Keratinocyte (primary cell): ENCODE results near the gene CTNND2. TPM values are rescaled to one million over a fixed set of nuclear protein-coding genes. Genes with fewer than 3 reads are reported as not detected.

ENCODE experiments used
- DNase-seq: peaks from one replicate; pipeline ENCODE4 v3.0.0-alpha.2; 2011; ENCODE audit warnings: low read depth, missing footprints, low spot score
- FAIRE-seq: peaks from 2 replicates; lab custom pipeline; 2011; peaks lifted over from hg19 to GRCh38; lab: Jason Lieb, UNC
- H2AFZ ChIP-seq: 2 replicates; pipeline ENCODE4 v1.6.0; 2012; ENCODE audit warnings: low read length, control low read depth, inconsistent platforms; ENCODE audit not compliant: control insufficient read depth
- H3K27ac ChIP-seq: 2 replicates; pipeline ENCODE4 v1.5.1; 2011; ENCODE audit warnings: low read length; ENCODE audit not compliant: control insufficient read depth, insufficient read depth
- H3K27me3 ChIP-seq: 3 replicates; pipeline ENCODE4 v1.6.0; 2011; ENCODE audit warnings: low read length; ENCODE audit not compliant: control insufficient read depth, insufficient read depth; ENCODE audit errors: extremely low read depth
- H3K36me3 ChIP-seq, 2 experiments: 2 replicates in 1 of 2; 3 replicates in 1 of 2; pipeline ENCODE4 v1.5.1; 2011; ENCODE audit warnings: low read length in 2 of 2, mild to moderate bottlenecking in 1 of 2; ENCODE audit not compliant: control insufficient read depth in 2 of 2, insufficient read depth in 2 of 2; ENCODE audit errors: extremely low read depth in 1 of 2
- H3K4me1 ChIP-seq: 3 replicates; pipeline ENCODE4 v1.5.1; 2011; ENCODE audit warnings: low read length; ENCODE audit not compliant: control insufficient read depth, insufficient read depth; ENCODE audit errors: extremely low read depth
- H3K4me2 ChIP-seq: 3 replicates; pipeline ENCODE4 v1.6.0; 2011; ENCODE audit warnings: low read depth, low read length; ENCODE audit not compliant: control insufficient read depth, insufficient read depth; ENCODE audit errors: extremely low read depth
- H3K4me3 ChIP-seq, 3 experiments: fragments of 200-600 bp in 1 of 3; sonication (generic) in 1 of 3; 2 replicates in 2 of 3; 3 replicates in 1 of 3; pipeline ENCODE4 v1.5.1; 2011 to 2016; ENCODE audit warnings: low read length in 3 of 3, mild to moderate bottlenecking in 3 of 3, control low read depth in 2 of 3, inconsistent platforms in 1 of 3, low read depth in 1 of 3, mixed read lengths in 1 of 3, mixed run types in 1 of 3, moderate library complexity in 1 of 3; ENCODE audit not compliant: control insufficient read depth in 2 of 3, insufficient read depth in 2 of 3; ENCODE audit errors: extremely low read depth in 1 of 3
- H3K79me2 ChIP-seq: 2 replicates; pipeline ENCODE4 v1.6.0; 2012; ENCODE audit warnings: low read length; ENCODE audit not compliant: control insufficient read depth, insufficient read depth
- H3K9ac ChIP-seq: 3 replicates; pipeline ENCODE4 v1.6.0; 2011; ENCODE audit warnings: low read length; ENCODE audit not compliant: control insufficient read depth, insufficient read depth; ENCODE audit errors: extremely low read depth
- H3K9me1 ChIP-seq: 3 replicates; pipeline ENCODE4 v1.6.0; 2011; ENCODE audit warnings: low read length; ENCODE audit not compliant: control insufficient read depth, insufficient read depth; ENCODE audit errors: extremely low read depth
- H3K9me3 ChIP-seq: 2 replicates; pipeline ENCODE4 v1.5.1; 2012; ENCODE audit warnings: low read depth, low read length; ENCODE audit not compliant: control insufficient read depth
- H4K20me1 ChIP-seq: 3 replicates; pipeline ENCODE4 v1.6.0; 2011; ENCODE audit warnings: low read length; ENCODE audit not compliant: control insufficient read depth, insufficient read depth; ENCODE audit errors: extremely low read depth
- EZH2 ChIP-seq: IDR thresholded peaks from one replicate; pipeline ENCODE4 v1.6.1; 2012; ENCODE audit warnings: inconsistent platforms, mild to moderate bottlenecking, low read length, moderate library complexity
- dilution Hi-C: fragments of 300-500 bp; cut with MboI; formaldehyde crosslinking; loops from one replicate; pipeline ENCODE4 v1.7.0; 2020; ENCODE audit warnings: low sequenced_read_pairs; ENCODE audit not compliant: extremely low pct_ligation_motif_present
- polyA plus RNA-seq, 5 experiments: library from polyadenylated mRNA; depleted of rRNA in 3 of 5; stranded (reverse) in 3 of 5; stranded (forward) in 1 of 5; unstranded in 1 of 5; fragments of >200 nt; gene quantifications; 1 replicate in 1 of 5; 2 replicates in 3 of 5; 3 replicates in 1 of 5; pipeline versions ENCODE4 v1.2.1 to v1.2.3, GENCODE V29; 2011 to 2012; ENCODE audit warnings: missing spikeins in 2 of 5, low read depth in 1 of 5, low replicate concordance in 1 of 5
- TF ChIP-seq, protein P1 (sequence below), 3 experiments: IDR thresholded peaks in 1 of 3; conservative IDR thresholded peaks in 1 of 3; optimal IDR thresholded peaks in 1 of 3; 2 replicates in 2 of 3; 3 replicates in 1 of 3; pipeline versions ENCODE3 to v1.5.1; 2011; ENCODE audit warnings: low read length in 3 of 3, mild to moderate bottlenecking in 3 of 3, moderate library complexity in 2 of 3, control low read depth in 1 of 3, inconsistent platforms in 1 of 3; ENCODE audit not compliant: insufficient read depth in 2 of 3; ENCODE audit errors: extremely low read depth in 1 of 3

Gene CTNND2
- polyA plus RNA-seq, 1 donor (not counting 4 experiments of a cell fraction or from before 2014, with no cell fraction given), result not detected

DNA sequence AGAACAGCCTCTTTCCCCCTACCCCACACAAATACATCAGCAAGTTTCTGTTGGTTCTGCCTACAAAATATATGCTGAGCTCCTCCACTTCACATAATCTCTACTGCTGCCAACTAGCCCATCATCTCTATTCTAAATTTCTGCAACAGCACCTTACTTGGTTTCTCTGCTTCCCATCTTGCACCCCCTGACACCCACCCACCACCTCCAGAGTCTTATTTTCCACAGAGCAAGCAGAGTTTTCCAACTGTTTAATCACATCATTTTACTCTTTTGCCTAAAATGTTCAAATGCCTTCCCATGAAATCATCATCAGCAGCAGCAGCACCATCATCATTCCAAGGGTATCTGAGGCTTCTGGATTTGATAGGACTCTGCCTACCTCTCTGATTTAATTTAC lies 295.7 kb downstream of the CTNND2 start:
- Histone ChIP-seq H3K27ac (no peak overlapping the region), H4K20me1 (no peaks in the 10 kb centered on the region), H3K79me2 (no peaks in the 10 kb centered on the region), H3K9me3 (no peaks in the 10 kb centered on the region), H3K4me2 (no peak overlapping the region), H3K36me3 (no peaks in the 10 kb centered on the region), H3K4me3 (no peak overlapping the region), H3K9me1 (no peaks in the 10 kb centered on the region), H3K9ac (no peak overlapping the region), H3K27me3 (no peaks in the 10 kb centered on the region), H3K4me1 (no peaks in the 10 kb centered on the region), H2AFZ (no peak overlapping the region)
- dilution Hi-C loops, result no loop called here
- FAIRE-seq (no peak), DNase-seq (no peak)
- TF ChIP-seq, protein P1, sequence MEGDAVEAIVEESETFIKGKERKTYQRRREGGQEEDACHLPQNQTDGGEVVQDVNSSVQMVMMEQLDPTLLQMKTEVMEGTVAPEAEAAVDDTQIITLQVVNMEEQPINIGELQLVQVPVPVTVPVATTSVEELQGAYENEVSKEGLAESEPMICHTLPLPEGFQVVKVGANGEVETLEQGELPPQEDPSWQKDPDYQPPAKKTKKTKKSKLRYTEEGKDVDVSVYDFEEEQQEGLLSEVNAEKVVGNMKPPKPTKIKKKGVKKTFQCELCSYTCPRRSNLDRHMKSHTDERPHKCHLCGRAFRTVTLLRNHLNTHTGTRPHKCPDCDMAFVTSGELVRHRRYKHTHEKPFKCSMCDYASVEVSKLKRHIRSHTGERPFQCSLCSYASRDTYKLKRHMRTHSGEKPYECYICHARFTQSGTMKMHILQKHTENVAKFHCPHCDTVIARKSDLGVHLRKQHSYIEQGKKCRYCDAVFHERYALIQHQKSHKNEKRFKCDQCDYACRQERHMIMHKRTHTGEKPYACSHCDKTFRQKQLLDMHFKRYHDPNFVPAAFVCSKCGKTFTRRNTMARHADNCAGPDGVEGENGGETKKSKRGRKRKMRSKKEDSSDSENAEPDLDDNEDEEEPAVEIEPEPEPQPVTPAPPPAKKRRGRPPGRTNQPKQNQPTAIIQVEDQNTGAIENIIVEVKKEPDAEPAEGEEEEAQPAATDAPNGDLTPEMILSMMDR (optimal IDR thresholded peaks at IDR 0.05 in 1 of 3, IDR thresholded peaks at IDR 0.05 in 1 of 3, conservative IDR thresholded peaks at IDR 0.05 in 1 of 3; ENCODE audit: extremely low read depth in 1 of 3, insufficient read depth in 2 of 3, low read length in 3 of 3), result no peak
- no peak for TF ChIP-seq EZH2

DNA sequence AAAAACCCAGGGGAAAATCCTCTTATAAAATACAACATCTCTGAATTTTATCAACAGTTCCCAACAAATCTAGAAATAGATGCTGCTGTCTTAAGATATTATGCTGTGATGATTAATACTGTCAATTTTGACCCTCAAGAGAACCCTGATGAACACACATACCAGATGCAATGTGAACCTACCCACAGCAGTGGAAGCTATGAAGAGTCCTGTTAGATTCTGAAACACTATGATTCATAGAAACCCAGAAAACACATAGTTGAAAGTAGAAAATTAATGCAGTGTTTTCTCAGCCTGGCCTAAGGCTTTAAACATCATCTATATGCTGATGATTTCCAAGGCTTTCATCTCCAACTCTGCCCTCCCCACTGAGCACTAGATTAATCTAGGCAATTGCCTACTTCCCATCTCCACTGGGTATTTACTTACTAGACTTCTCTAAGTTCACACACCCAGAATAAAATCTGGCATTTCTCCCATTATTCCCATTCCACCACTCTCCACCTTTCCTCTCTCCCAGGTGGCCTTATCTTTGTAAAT lies 296.2 kb downstream of the CTNND2 start:
- Histone ChIP-seq H3K27ac (no peak overlapping the region), H3K9ac (no peak overlapping the region), H3K27me3 (no peaks in the 10 kb centered on the region), H3K4me2 (no peak overlapping the region), H3K9me1 (no peaks in the 10 kb centered on the region), H3K79me2 (no peaks in the 10 kb centered on the region), H4K20me1 (no peaks in the 10 kb centered on the region), H3K36me3 (no peaks in the 10 kb centered on the region), H3K9me3 (no peaks in the 10 kb centered on the region), H3K4me1 (no peaks in the 10 kb centered on the region), H2AFZ (no peak overlapping the region), H3K4me3 (no peak overlapping the region)
- no peak for FAIRE-seq
- no peak for TF ChIP-seq EZH2
- TF ChIP-seq, protein P1 (optimal IDR thresholded peaks at IDR 0.05 in 1 of 3, IDR thresholded peaks at IDR 0.05 in 1 of 3, conservative IDR thresholded peaks at IDR 0.05 in 1 of 3; ENCODE audit: extremely low read depth in 1 of 3, insufficient read depth in 2 of 3, low read length in 3 of 3), result no peak
- dilution Hi-C loops, result no loop called here
- DNase-seq, result no peak
